DMS153 (cell line): Measurements from ENCODE around the gene PKP4.
"Not testable (repeated sequence)": the region's sequence is repeated elsewhere in the genome, so short reads cannot be mapped to it uniquely, and the experiment has no call there.

Experiments used
- DNase-seq: peaks from one replicate; lab custom pipeline; 2025; lab: John Stamatoyannopoulos, UW

PKP4 gene

GRCh38 chr2:158464426-158465281, 7.9 kb downstream of the PKP4 start:
- no peak for DNase-seq

- DNase-seq, result no peak
Observed at GRCh38 chr2:158467248-158467647, 10.5 kb downstream of the PKP4 start.

DNA sequence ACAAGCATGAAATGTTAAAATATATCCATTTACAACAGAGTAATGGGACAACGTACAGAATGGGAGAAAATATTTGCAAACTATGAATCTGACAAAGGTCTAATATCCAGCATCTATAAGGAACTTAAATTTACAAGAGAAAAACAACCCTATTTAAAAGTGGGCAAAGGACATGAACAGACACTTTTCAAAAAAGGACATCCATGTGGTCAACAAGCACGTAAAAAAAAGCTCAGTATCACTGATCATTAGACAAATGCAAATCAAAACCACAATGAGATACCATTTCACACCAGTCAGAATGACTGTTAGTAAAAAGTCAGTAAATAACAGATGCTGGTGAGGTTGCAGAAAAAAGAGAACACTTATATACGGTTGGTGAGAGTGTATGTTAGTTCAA, 16.1 kb downstream of the PKP4 start:
- DNase-seq, result not testable (repeated sequence)

GRCh38 chr2:158473300-158473699, 16.5 kb downstream of the PKP4 start:
- not testable (repeated sequence) for DNase-seq

DNA sequence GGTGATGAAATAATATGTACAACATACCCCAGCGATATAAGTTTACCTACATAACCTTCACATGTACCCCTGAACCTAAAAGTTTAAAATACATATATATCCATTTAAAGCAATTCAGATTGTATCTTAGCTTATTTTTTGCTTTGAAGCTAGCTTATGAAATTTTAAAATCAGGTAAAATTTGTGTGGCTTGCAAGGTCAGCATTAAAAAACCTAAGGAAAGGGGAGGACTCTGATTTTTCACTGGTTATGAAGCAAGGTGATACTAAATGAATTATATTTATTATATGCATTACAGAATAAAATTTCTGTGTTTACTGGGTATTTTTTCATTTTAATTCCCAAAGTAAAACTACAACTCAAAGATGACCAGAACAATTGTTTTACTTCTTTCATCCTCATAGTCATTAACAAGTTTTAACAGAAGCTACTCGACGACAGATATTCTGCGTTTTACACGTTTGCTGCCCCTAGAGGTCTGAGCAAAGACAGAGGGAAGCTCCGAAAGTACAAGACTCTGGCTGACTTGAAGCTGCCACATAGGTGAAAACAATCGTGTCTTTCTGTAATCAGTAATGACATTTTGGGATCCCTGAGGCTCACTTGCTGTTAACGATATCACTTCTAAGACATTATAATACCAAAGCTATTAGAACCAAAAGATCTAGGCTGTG, 17.1 kb downstream of the PKP4 start:
- DNase-seq, result no peak

GRCh38 chr2:158474526-158475011, 17.8 kb downstream of the PKP4 start:
- not testable (repeated sequence) for DNase-seq

- no peak for DNase-seq
Observed at GRCh38 chr2:158477202-158477601, 20.4 kb downstream of the PKP4 start.

DNA sequence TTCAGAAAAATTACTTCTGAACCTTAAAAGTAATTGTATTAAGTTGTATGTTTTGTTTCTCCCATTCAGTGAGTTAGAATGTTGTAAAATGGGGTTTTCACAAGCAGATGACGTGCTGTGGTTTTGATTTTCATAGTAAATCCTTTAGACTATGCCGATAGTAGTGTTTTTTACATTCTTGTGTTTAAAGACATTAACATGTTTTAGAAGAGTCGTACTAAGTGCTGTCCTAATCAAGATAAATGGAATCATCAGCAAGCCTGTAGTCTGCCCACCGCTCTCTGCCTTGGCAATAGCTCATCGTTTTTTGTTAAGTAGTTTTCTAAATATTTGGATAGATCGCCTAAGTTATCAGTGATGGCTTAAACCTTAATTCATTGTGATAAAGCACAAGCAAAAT, 21.5 kb downstream of the PKP4 start:
- DNase-seq, result no peak

DNA sequence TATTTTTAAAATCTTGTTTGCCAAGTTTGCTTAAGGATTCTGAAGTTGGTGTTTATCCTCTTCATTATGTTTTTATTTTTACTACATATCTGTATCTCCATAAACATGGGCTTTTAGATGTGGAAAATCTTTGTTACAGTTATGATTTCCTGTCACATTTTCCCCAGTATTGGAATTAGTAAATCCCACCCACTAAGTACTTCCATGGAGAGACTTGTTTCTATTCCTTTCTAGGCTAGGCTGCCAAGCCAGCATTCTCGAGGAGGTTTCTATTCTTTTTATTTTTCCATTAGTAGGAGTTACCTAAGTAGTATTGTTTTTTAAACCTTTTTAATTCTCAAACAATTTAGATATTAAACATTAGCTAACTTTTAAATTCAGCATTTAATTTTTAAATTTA, 22.1 kb downstream of the PKP4 start:
- DNase-seq, result no peak

DNA sequence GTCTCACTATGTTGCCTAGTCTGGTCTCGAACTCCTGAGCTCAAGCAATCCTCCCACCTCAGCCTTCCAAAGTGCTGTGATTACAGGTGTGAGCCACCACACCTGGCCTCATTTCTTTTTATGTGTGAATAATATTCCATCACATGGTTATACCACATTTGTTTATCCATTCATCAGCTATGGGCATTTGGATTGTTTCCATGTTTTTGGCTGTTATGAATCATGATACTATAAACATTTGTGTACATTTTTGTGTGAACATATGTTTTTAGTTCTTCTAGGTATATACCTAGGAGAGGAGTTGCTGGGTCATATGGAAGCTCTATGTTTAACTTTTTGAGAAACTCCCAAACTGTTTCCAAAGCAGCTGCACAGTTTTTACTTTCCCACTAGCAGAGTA, 24.4 kb downstream of the PKP4 start:
- no peak for DNase-seq

DNA sequence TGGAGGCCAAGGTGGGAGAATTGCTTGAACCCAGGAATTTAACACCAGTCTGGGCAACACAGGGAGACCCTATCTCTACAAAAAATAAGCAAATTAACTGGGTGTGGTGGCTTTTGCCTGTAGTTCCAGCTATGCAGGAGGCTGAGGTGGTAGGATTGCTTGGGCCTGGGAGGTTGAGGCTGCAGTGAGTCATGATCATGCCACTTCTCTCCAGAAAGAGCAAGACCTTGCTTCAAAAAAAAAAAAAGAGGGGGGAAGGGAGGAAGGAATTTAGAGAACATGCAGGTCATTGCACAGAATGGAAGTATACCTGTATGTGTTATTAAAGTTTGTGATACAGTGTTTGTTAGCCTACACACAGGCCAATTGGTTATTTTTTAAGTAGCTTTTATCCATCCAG, 25.8 kb downstream of the PKP4 start:
- no peak for DNase-seq

DNA sequence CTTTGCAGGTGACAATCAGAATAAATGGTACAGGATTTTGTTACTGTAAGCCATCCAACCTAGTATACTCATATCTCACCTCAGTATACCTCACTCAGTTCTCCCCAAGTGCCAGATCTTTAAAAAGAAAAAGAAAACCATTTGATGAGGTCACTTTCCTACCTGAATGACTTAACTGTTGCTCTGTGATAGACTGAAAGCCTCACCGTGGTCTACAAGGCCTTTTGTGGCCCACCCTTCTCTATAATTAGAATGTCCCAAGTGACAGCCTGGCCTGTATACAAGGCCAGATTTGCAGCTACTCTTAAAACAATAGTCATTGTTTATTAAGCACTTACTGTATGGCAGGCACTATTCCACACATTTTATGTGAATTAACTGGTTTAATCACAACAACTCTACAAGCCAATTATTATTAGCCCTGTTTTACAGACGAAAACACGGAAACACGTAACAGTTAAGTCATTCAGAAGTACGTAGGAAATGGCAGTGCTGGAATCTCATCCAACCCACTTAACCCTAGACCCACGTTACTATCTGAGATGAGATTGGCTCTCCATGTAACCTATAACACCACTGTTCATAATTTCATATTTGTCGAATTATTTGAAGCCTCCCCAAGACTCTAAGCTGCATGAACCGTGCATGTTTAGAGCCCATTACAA, 28.3 kb downstream of the PKP4 start:
- no peak for DNase-seq

GRCh38 chr2:158486150-158486969, 29.6 kb downstream of the PKP4 start:
- DNase-seq, result no peak

- no peak for DNase-seq
Observed at GRCh38 chr2:158486970-158487325, 30.2 kb downstream of the PKP4 start.

DNA sequence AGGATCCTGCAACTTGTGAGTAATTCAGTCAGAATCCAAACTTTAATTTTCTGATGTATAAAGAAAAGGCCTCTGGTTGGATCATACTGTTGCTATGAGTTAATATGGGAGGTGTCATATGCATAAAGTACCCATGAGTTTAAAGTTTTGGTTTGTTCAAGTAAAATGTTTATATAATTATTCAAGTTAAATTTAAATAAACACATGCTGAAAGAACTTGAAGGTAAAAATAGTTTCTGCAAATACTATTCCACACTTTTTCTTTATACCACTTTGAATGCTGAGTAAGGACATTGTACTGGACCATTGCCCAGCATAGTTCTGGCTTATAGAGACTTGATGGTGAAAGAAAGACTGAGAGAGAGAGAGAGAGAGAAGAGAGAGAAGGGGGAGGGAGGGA, 30.7 kb downstream of the PKP4 start:
- no peak for DNase-seq

GRCh38 chr2:158488442-158489216, 31.9 kb downstream of the PKP4 start:
- no peak for DNase-seq

DNA sequence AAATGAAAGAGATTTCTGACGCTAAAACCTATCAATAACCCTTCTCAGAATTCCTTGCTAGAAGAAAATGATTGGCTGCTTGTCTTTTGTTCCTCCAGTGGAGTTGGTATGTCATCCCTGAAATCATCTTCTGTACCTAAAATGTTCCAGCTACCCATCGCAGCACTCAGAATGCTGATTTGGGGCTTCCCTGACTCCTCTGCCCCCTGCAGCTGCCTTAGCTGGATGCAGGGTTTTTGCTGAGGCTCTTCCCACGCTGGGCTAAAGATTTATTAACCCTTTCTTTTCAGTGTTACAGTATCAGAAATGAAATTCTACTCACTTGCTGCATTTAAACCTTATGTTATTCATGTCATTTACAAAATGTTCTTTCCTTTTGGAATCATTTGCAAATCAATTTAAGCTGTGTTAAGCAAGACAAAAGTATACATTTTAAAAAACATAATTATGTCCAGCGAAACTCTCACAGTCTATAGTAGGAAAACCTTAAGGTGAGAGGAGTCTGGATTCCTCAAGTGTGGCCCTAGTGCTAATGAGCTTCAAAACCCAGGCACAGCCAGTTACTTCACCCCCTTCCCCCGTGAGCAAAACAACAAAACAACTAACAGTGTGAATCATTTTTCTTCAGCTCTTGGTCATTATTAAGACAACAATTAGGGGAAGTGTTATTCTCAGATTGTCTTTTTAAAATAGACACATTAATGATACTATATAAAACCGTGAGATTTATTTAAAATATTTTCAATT, 32.8 kb downstream of the PKP4 start:
- no peak for DNase-seq

GRCh38 chr2:158491072-158491471, 34.3 kb downstream of the PKP4 start:
- no peak for DNase-seq

GRCh38 chr2:158493458-158493857, 36.7 kb downstream of the PKP4 start:
- DNase-seq, result no peak

GRCh38 chr2:158495175-158495574, 38.4 kb downstream of the PKP4 start:
- DNase-seq, result no peak

GRCh38 chr2:158496986-158497385, 40.2 kb downstream of the PKP4 start:
- no peak for DNase-seq
